GM18951 (cell line): Measurements from ENCODE around the gene NPDC1.

ENCODE experiments used
- POLR2A ChIP-seq: IDR thresholded peaks from 4 replicates; pipeline ENCODE4 v1.6.1; 2011; ENCODE audit warnings: mild to moderate bottlenecking; ENCODE audit not compliant: insufficient read length, insufficient read depth; ENCODE audit errors: extremely low read depth
- in situ Hi-C: fragments of 300-500 bp; cut with MboI; formaldehyde crosslinking; loops from one replicate; pipeline ENCODE4 v1.12.0; 2022; ENCODE audit warnings: low sequenced_read_pairs, mixed read lengths, inconsistent platforms; ENCODE audit not compliant: unreplicated experiment

Gene NPDC1, protein sequence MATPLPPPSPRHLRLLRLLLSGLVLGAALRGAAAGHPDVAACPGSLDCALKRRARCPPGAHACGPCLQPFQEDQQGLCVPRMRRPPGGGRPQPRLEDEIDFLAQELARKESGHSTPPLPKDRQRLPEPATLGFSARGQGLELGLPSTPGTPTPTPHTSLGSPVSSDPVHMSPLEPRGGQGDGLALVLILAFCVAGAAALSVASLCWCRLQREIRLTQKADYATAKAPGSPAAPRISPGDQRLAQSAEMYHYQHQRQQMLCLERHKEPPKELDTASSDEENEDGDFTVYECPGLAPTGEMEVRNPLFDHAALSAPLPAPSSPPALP

DNA sequence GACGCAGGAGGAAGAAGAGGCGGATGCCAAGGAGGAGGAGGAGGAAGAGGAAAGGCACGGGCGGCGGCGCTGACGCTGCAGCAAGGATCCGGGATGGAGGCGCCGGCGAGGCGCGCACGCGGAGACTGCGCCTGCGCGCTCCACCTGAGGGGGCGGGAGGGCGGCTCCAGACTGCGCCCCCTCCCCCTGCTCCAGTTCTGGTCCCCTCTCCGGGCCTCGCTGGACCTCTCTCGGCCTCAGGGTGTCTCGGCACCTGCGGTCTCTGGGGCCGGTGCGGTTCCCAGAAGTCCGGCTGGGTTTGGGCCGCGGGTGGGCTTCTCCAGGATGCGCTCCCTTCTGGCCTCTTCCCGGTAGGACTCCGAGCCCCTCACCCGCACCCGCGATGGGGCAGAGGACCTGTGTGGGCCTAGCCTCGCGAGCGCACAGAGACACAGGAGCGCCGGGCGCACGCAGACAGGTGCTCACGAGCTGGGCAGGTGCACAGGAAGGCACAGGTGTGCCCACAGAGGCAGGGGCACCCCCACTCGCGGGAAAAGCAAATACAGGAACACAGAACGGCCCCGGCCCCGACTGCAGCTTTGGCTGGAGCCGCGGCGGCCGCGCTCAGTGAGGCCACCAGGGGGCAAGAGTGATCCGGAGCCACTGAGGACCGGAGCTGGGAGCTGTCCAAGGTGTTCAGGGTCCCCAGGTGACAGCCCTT lies at the start of gene NPDC1:
NPDC1 (minus strand) TSS at position 90 of the 700 bp plus-strand sequence. CDS start 188 bp downstream, outside the sequence.
- TF ChIP-seq POLR2A = no peak
- in situ Hi-C loops = loop anchor here (25.0 kb wide), 1 partner anchor 259 kb away; the partner anchor contains the start of genes CCDC183 and TMEM141

DNA sequence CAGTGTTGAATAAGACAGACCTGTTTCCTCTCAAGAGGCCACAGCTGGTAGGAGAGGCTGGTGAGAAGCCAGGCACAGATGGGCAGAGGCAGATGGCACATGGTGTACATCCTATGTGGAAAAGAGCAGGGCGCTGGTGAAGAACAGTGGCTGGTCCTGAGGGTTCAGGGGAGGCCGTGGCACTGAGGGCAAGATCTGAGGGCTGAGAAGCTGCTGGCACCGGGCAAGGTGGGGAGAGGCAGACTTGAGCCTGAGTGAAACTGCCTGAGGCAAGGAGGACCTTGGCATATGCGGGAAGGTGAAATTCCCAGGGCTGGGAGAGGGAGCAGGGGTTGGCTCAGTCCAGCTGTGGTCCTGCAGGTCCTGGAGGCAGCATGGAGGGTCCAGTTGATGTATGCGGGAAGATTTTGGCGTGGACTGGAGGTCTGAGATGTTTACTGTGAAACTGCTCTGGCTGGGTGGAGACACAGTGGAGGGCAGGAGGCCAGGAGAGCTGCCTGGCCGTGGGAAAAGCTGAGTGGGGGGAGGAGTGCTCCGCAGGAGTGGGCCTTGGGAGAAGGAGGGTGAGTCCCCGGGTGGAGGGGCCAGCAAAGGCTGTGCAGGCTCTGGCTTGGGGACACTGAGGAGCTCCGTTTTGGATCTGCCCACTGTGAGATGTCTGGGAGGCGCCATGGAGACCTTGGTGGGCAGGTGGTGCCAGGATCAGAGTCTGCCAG lies 43.4 kb upstream of the NPDC1 start:
- no peak for TF ChIP-seq POLR2A
- in situ Hi-C loops = no loop called here

DNA sequence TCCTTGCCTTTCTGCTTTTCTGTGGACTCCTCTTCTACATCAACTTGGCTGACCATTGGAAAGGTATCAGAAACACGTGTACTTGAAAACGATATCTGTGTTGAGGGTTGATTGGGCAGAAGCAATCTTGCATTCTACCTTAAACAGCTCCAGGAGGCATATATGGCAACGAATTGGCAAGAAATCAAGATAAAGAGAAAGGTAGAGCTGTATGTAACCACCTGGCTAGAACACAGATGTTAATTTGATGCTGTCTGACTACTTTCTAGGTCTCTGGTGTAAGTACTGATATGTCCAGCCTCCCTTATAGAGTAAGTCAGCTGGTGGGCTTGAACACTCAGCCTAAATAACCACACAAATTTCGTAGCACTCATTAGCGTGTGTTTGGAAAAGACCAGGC lies 42.1 kb upstream of the NPDC1 start:
- TF ChIP-seq POLR2A = no peak
- in situ Hi-C loops = no loop called here

DNA sequence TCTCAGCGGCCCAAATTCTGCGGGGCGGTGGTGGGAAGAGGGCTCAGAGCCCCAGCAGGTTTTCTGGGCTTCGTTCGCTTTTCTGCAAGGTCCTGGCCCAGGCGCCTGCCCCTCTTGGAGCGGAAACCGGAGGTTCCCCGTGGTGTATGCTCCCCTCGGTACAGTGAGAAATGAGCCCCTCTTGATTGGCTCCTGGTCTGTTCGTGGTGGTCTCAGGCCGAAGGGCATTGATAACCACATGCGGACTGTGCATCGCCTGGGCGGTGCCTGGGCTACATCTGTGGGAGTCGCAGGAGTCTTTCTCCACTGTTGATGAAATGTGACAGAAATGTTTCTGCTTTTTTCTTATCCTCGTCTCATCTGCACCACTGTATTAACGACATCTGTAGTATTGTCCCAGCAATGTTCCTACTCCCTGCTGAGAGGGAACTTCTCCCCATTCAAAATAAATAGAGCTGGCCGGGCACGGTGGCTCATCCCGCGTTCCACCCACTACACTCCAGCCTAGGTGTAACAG lies 41.5 kb upstream of the NPDC1 start:
- in situ Hi-C loops = no loop called here
- no peak for TF ChIP-seq POLR2A

DNA sequence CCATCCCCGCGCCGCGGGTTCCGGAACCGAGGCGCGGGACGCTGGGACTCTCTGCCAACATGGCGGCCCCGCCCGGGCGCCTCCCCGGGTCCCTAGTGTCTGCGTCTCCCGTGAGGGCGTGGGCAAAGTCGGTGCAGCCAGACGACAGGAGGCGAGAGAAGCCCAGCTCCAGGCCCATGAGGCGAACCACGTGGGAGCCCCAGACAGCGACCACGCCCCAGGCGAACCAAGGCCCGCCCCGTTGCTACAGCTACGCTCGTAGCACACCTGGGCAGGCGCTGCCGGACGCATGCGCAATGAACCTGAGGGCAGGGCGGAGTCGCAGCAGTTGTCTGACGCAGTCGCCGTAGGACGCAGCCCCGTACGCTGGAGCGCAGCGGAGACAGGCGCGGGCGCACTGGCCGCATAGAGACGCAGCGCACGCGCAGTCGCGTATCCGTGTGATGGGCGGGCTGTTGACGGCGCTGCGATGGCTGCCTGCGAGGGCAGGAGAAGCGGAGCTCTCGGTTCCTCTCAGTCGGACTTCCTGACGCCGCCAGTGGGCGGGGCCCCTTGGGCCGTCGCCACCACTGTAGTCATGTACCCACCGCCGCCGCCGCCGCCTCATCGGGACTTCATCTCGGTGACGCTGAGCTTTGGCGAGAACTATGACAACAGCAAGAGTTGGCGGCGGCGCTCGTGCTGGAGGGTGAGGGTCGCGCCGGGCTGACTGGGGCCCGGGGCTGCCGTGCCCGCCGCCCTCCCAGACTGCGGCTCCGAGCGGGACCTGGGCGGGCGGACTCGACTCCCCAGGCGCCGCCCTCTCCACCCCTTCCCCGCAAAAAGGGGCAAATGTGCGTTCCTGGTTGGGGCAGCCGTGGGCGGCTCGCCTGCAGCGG lies 40.8 kb upstream of the NPDC1 start, which contains the start of gene MAN1B1:
MAN1B1 (plus strand) TSS at position 455 of the 878 bp plus-strand sequence; CDS start at position 470, 15 bp downstream.
- TF ChIP-seq POLR2A = peak; percentile 73
- in situ Hi-C loops = no loop called here

DNA sequence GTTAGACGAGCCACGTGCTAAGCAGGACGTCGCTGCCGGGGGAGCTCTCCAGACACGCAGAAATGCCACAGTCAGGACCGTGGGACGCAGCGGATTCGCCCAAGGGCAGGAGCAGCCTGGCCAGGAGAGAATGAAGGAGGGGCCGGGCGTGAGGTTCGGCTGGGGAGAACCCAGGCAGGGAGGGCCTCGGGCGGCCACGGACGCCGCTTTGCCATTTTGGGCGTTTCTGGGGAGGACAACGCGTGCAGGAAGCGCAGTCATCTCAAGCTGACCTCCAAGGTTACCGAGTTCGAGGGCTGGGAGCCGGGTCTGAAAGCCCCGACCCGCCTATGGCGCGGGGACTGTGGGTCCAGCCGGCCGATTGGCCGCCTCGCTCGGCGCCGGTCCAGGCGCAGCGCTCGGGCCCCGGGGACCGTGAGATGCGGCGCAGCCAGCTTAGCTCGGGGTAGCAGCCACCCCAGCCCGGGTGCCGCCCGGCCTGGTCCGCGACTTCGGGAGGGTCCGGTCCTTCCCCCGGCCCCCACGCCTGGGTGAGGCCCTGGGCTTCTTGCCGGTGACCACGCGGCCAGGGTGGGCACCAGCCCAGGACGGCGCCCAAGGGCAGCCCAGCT lies 40.0 kb upstream of the NPDC1 start:
- in situ Hi-C loops = no loop called here

DNA sequence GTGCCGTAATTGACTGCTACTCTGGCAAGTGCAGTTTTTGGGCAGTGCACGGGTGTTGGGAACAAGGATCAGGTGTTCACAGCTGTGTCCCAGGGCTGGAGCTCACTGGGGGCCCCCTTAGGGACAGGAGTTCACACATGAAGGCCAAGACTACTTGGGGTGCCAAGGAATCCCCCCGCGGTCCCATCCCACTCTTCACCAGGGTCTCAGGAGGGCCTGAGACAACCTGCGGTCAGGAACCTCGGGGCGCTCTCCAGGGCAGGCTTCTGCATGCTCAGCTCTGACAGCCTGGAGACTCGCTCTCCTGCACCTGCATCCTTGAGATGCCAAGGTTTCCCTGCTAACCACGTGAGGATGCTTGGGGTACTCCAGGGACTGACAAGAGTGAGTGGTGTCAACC lies 38.5 kb upstream of the NPDC1 start:
- in situ Hi-C loops = no loop called here
- TF ChIP-seq POLR2A = no peak

More for the DNA sequence above, 40.0 kb upstream of the NPDC1 start:
- no peak for TF ChIP-seq POLR2A

DNA sequence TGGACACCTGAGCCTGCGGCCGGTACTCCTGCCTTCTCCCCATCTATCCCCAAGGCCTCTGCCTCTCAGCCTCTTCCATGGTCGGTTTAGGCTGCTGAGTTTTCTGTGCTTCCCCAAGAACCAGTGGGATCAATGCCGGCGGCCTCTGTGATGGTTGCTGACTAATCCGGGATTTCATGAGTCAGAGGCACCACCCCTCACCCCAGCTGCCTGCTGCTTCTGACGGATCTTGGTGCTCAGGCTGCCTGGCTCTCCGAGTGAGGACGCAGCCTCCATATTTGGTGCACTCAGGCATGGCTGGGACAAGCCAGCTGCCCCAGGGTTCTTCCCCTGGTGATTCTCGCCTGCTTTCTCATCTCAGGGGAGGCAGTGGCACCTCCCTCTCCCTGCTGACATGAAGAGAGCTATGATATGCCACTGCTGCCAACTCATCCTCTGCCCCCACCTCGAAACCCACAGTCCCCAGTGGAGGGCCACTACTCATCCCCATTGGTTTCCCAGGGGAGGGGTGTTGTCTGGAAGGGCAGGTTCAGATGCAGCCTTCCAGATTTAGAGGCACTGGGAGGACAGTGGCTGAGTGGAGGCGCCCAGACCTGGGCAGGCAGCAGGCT lies 37.5 kb upstream of the NPDC1 start:
- in situ Hi-C loops = no loop called here
- TF ChIP-seq POLR2A = no peak

DNA sequence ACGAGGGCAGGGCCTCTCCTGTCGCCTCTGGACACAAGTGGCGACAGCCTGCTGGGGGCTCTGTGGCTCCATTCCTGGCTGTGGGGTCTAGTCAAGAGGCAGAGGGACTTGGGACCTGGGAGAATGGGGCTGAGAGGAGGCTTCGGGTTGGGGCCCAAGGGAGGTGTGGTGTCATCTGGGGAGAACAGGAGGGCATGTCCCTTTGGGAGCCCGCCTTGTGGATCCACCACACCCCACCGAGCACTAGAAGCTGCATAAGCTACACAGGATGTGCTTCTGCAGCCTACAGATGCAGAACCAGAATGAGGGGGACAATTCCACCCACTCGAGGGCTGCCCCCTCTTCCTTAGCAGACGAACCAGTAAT lies 36.9 kb upstream of the NPDC1 start:
- no peak for TF ChIP-seq POLR2A
- in situ Hi-C loops = no loop called here

DNA sequence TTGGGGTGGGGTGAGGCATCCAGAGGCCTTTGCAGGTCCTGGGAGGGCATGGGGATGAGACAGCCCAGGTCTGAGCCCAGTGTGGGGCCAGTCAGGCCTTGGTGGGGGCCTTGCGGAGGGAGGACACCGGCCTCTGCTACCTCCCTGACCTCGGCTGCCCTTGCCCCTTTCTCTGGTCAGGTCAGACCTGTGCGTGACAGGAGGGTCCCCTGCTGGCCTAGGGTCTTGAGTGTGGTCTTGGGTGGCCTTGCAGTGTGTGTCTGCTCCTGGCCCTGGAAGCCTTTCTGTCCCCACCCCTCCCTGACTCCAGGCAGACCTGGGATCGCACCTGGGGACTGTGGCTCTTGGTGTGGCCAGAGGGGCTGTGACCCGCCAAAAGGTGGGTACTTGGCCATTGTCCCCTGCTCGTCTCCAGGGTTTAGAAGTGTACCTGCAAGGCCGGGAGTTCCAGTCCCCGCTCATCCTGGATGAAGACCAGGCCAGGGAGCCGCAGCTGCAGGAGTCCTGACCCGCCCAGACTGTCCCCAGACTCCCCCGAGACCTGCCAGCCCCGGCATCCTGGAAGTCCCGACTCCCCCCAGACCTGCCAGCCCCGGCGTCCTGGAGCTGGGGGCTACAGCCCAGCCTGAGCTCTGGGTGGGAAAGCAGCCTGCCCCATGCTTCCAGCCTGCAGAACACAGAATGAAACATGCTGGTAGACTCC lies 36.4 kb upstream of the NPDC1 start:
- no peak for TF ChIP-seq POLR2A

DNA sequence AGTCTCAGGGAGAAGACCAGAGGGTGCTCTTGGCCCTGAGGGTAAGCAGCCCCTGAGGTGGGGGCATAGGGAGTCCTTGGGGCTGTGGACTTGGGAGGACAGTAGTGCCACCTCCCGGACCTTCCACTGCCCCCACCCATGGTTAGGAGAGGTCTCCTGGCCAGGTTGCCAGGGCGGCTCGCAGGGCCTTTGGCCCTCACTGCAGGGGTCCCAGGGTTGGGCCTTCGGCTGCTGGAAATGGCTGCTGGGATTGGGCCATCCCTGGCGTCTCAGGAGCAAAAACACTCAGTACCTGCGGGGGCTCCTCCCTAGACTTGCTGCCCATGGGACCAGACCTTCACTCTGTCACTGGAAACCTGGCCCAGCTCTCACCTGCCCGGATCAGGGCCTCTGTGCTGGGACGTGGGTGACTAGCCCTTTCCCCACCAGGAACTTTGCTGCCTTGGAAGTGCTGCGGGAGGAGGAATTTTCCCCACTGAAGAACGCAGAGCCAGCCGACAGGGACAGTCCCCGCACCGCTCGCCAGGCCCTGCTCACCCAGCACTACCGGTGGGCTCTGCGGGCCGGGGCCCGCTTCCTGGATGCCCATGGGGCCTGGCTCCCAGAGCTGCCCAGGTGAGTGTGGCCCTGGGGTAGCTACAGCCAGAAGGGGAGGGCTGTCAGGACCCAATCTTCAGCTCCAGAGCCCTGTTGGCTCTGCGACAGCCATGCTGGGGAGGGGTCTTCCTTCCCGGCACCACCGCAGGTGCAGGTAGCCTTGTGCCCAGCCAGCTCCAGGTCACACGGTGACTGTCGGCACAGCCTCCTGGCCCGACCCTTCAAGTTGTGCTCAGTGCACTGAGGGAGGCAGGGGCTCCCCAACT lies 34.5 kb upstream of the NPDC1 start:
- in situ Hi-C loops = no loop called here
- no peak for TF ChIP-seq POLR2A

More for the DNA sequence above, 36.4 kb upstream of the NPDC1 start:
- in situ Hi-C loops = no loop called here
